BE2C (cell line): ENCODE results near the gene DNLZ.

Experiments
- DNase-seq: peaks from one replicate; pipeline ENCODE4 v3.0.0-alpha.2; 2020
- H3K27me3 ChIP-seq: fragments of 250-450 bp; sonication (Bioruptor Pico); 2 replicates; pipeline ENCODE4 v1.5.1; 2020; ENCODE audit warnings: mild to moderate bottlenecking
- H3K36me3 ChIP-seq: fragments of 250-450 bp; sonication (Bioruptor Pico); 2 replicates; pipeline ENCODE4 v1.5.1; 2020; ENCODE audit warnings: mild to moderate bottlenecking
- H3K4me1 ChIP-seq: fragments of 250-450 bp; sonication (Bioruptor Pico); 2 replicates; pipeline ENCODE4 v1.5.1; 2020
- H3K4me3 ChIP-seq: 2 replicates; pipeline ENCODE4 v1.5.1; 2011; ENCODE audit warnings: low read depth, low read length
- H3K9me3 ChIP-seq: fragments of 250-450 bp; sonication (Bioruptor Pico); 2 replicates; pipeline ENCODE4 v1.5.1; 2020
- TF ChIP-seq, protein P1 (sequence below): IDR thresholded peaks from 2 replicates; pipeline ENCODE4 v1.5.1; 2012; ENCODE audit warnings: mild to moderate bottlenecking, low read depth, low read length

The DNLZ gene

DNA sequence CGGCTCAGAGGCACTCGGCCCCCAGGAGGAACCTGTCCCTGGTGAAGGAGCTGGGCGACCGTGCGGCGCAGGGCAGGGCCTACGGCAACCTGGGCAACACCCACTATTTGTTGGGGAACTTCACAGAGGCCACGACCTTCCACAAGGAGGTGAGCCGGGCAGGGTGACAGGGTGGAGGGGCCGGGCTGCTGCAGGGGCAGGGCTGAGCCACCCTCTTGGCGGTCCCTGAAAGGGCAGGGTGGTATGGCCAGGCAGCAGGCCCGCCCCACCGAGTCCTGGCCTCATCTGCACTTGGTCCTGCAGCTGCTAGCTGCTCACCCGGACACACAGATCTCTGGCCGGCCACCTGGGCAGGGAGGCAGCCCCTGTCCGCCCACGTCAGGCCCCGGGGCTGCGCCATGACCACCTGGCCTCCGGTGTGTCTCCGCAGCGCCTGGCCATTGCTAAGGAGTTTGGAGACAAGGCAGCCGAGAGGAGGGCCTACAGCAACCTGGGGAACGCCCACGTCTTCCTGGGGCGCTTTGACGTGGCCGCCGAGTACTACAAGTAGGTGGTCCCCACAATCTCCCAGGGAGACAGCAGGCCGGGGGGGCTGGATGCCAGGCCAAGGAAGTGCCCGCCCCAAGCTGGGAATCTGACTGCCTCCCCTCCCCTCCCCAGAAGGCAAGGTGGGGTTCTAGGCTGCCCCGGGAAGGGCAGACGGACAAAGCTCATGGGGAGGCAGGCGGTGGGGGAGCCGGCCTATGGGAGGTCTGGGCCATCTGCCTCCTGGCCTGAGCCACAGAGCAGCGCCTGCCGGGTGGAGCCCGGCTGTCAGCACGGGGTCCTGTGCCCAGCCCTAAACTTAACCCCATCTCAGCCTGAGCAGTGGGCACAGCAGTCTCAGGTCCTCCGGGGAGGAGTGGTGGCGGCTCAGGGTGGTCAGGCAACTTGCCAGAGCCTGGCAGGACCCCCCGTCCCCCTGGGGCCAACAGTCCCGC, 25.8 kb downstream of the DNLZ start:
- Histone ChIP-seq H3K4me1 (no peaks in the 10 kb centered on the region), H3K9me3 (no peaks in the 10 kb centered on the region), H3K4me3 (no peak overlapping the region), H3K36me3 (peaks cover 48% of the 10 kb centered on the region), H3K27me3 (no peaks in the 10 kb centered on the region)
- DNase-seq: no peak
- TF ChIP-seq, protein P1, sequence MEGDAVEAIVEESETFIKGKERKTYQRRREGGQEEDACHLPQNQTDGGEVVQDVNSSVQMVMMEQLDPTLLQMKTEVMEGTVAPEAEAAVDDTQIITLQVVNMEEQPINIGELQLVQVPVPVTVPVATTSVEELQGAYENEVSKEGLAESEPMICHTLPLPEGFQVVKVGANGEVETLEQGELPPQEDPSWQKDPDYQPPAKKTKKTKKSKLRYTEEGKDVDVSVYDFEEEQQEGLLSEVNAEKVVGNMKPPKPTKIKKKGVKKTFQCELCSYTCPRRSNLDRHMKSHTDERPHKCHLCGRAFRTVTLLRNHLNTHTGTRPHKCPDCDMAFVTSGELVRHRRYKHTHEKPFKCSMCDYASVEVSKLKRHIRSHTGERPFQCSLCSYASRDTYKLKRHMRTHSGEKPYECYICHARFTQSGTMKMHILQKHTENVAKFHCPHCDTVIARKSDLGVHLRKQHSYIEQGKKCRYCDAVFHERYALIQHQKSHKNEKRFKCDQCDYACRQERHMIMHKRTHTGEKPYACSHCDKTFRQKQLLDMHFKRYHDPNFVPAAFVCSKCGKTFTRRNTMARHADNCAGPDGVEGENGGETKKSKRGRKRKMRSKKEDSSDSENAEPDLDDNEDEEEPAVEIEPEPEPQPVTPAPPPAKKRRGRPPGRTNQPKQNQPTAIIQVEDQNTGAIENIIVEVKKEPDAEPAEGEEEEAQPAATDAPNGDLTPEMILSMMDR: no peak

DNA sequence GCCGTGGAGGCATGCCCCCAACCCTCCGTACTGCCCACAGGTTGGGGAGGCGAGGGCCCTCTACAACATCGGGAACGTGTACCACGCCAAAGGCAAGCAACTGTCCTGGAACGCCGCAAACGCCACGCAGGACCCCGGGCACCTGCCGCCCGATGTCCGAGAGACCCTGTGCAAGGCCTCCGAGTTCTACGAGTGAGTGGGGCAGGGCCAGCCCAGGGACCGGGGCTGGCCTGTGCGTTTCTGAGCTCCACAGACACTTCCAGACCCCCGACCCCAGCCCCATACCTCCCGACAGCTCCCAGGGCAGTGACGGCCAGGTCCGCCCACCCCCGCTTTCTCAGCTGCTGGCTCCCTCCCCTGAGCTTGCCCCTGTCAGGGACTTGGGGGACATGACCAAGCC, 26.7 kb downstream of the DNLZ start:
- TF ChIP-seq, protein P1: no peak
- H3K36me3 ChIP-seq: peaks cover 53% of the 10 kb centered on the region
- H3K9me3 ChIP-seq: no peaks in the 10 kb centered on the region
- no peaks in the 10 kb centered on the region for H3K27me3 ChIP-seq
- no peaks in the 10 kb centered on the region for H3K4me1 ChIP-seq
- H3K4me3 ChIP-seq: no peak overlapping the region
- no peak for DNase-seq

DNA sequence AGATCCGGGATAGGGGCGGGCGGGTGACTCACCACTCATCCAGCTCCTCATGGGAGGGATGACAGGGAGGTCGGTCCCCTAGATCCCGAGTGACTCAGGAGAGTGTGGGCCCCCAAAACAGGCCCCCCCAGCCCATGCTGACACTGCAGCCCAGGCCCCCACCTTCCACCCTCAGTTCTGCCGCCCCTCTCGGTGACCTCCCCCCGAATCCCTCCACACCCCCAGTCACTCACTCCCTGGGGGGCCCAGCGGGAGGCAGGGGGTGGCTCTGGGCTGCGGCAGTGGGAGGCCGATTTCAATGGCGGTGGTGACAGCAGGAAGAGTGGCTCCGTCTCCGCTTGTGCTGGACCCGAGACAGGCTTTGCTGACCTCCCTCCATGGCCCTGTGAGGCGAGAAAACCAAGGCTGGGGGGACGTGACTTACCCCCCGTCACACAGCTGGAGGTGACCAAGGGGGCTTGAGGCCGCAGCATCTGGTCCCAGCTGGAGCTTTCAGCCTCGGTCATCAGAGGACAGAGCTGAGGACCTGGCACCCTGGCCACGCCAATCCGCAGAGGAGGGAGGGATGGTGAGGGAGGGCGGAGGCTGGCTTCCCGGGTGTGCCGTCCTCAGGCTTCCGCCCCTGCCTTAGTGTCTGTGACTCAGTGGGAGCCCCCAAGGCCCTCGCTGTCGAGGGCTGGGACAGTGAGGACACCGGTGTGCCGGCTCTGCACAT, 27.2 kb downstream of the DNLZ start:
- Histone ChIP-seq H3K4me1 (no peaks in the 10 kb centered on the region), H3K9me3 (no peaks in the 10 kb centered on the region), H3K4me3 (no peak overlapping the region), H3K36me3 (peaks cover 54% of the 10 kb centered on the region), H3K27me3 (no peaks in the 10 kb centered on the region)
- DNase-seq: no peak
- TF ChIP-seq, protein P1: no peak

DNA sequence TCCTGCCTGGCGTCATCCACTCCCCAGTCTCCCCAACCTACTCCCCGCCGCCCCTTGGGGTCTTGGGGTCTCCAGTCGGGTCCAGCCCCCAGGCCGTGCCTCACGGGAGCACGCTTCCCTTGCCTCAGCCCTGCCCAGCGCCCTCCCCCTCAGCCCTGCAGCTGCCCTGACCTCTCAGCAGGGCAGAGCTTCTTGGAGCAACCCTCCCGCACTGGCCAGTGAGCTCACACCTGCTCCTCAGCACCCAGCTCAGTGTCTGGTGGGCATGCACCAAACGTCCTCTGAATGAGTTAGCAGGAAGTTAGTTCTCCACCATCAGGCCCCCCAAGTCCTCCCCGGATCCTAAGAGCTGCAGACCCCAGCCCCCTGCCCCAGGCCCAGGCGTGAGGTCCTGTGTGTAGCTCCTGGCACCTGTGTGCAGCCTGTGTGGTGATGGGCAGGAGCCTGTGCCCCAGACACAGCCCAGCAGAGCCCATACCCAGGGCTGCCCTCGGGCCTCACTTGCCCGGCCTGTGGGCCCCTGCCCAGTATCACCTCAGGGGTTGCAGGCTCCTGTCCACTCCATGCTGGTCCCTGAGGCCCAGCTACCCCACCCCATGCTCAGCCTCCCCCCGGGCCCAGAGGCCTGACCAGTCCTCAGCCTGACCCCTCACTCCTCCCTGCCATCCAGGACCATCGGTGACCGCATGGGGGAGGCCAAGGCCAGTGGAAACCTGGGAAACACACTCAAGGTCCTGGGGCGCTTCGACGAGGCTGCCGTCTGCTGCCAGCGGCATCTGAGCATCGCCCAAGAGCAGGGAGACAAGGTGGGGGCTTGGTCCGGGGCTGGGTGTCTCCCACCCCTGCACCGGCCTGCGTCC, 28.0 kb downstream of the DNLZ start:
- H3K36me3 ChIP-seq: peaks cover 52% of the 10 kb centered on the region
- H3K27me3 ChIP-seq: no peaks in the 10 kb centered on the region
- TF ChIP-seq, protein P1: no peak
- no peaks in the 10 kb centered on the region for H3K4me1 ChIP-seq
- DNase-seq: no peak
- H3K9me3 ChIP-seq: no peaks in the 10 kb centered on the region
- no peak overlapping the region for H3K4me3 ChIP-seq

DNA sequence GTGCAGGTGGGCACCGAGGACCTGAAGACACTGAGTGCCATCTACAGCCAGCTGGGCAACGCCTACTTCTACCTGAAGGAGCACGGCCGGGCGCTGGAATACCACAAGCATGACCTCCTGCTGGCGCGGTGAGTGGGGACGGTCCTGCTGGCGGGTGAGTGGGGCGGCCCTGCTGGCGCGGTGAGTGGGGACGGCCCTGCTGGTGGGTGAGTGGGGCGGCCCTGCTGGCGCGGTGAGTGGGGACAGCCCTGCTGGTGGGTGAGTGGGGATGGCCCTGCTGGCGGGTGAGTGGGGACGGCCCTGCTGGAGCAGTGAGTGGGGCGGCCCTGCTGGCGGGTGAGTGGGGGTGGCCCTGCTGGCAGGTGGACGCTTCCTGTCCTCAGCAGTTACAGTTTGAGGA, 29.0 kb downstream of the DNLZ start:
- H3K27me3 ChIP-seq: no peaks in the 10 kb centered on the region
- no peaks in the 10 kb centered on the region for H3K4me1 ChIP-seq
- H3K9me3 ChIP-seq: no peaks in the 10 kb centered on the region
- TF ChIP-seq, protein P1: no peak
- peaks cover 48% of the 10 kb centered on the region for H3K36me3 ChIP-seq
- no peak for DNase-seq
- H3K4me3 ChIP-seq: no peak overlapping the region
